ENCODE data around the gene KLHL40.

KLHL40 gene

DNA sequence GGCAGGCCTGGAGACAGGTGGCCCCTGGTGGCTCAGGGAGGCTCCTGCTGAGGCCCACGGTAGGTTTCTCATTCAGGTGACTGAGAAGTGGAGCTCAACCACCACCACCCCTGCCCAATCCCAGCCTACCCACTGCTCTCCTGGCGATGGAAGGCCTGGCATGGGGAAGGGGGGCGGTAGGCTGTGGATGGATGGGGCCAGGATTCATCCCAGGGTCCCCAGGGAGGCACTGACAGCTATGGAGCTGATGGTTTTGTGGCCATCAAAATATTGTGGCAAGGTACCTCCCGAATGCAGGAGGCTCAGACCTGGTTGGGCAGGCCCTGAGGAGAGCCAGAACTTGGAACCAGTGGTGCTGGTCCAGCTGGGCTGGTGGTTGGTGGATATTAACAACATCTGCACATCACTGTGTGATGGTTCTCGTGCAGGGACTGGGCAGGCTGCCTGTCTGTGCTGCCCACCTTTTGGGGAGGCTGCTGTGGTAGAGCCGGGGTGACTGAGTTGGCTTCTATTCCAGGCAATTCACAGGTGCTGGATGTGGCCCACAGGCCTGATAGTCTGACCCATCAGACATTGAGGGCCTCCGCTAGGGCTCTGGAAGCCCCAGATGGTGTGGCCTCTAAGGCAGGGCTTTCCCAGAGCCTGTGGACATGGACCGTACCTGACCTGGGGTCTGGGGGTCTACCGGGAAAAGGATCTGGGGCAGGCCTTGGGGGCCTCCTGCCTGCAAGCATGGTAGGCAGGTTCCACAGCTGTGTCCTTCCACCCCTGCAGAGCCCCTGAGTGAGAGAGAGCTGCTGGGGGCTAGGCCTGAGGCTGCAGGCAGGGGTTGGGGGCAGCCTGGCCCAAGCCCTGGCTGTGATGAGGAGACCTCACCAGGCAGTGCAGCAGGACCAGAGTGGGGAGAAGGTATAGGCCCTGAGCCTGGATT, 28.4 kb upstream of the KLHL40 start:
- in situ Hi-C loops (cut with MboI; ENCODE audit: low sequenced_read_pairs), result no loop called here

DNA sequence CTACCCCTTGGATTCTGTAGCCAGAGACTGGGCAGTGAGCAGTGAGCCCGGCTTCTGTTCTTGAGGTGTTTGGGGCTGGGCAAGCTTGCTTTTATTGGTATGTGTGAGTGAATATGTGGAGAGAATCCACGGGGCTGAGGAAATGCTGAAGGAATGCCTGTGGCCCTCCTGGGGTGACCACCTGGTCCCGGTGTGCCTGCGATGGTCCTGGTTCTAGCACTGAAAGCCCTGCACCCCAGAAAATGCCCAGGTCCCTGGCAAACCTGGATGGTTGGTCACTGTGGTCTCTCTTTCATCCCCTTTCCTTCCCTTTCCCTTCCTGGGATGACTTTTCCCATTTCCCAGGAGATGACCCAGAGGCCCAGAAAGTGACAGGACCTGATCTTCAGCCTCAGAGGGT, 27.7 kb upstream of the KLHL40 start:
- in situ Hi-C loops (cut with MboI; ENCODE audit: low sequenced_read_pairs), result no loop called here

DNA sequence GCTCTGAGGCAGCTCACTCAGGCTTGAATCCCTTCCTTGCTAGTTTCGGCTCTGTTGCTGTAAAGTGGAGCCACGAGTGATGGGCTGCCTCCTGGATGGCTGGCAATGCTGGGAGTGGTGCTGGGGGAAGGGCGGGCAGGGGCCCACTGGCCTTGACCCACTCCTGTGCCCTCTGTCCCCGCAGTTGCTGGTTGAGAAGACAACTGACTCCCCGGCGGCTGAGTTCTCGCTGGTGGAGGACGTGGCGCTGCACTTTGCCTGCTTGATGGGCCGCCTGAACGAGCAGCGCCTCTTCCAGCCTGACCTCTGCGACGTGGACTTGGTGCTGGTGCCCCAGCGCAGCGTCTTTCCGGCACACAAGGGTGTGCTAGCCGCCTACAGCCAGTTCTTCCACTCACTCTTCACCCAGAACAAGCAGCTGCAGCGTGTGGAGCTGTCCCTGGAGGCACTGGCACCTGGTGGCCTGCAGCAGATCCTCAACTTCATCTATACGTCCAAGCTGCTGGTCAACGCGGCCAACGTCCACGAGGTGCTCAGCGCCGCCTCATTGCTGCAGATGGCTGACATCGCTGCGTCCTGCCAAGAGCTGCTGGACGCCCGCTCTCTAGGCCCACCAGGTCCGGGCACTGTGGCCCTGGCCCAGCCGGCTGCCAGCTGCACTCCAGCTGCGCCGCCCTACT, 27.1 kb upstream of the KLHL40 start:
- in situ Hi-C loops (cut with MboI; ENCODE audit: low sequenced_read_pairs), result no loop called here

DNA sequence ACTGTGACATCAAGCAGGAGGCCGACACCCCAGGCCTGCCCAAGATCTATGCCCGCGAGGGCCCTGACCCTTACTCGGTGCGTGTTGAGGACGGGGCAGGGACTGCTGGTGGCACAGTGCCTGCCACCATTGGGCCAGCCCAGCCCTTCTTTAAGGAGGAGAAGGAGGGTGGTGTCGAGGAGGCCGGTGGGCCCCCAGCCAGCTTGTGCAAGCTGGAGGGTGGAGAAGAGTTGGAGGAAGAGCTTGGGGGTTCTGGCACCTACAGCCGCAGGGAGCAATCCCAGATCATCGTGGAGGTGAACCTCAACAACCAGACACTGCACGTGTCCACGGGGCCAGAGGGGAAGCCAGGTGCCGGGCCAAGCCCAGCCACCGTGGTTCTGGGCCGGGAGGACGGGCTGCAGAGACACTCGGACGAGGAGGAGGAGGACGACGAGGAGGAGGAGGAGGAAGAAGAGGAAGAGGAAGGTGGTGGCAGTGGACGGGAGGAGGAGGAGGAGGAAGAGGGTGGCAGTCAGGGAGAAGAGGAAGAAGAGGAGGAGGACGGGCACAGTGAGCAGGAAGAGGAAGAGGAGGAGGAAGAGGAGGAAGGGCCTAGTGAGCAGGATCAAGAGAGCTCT, 26.5 kb upstream of the KLHL40 start:
- in situ Hi-C loops (cut with MboI; ENCODE audit: low sequenced_read_pairs), result no loop called here

DNA sequence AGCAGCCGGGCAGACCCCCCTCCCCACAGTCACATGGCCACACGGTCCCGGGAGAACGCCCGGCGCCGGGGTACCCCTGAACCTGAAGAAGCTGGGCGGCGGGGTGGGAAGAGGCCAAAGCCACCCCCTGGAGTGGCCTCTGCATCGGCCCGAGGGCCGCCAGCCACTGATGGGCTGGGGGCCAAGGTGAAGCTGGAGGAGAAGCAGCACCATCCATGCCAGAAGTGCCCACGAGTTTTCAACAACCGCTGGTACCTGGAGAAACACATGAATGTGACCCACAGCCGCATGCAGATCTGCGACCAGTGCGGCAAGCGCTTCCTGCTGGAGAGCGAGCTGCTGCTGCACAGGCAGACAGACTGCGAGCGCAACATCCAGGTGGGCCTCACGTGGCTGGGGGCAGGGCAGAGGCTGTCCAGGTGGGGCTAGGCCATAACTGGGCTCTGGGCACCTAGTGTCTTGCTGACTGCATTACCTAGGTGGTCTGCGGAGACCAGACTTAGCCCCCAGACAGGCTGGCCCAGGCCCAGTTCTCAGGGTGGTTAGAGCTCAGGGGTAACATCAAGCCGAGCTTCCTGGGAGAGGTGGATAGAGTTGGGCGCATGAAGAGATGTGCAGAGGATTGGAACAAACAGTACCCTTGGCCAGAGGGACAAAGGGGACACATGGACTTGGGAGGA, 25.7 kb upstream of the KLHL40 start:
- in situ Hi-C loops (cut with MboI; ENCODE audit: low sequenced_read_pairs), result no loop called here

DNA sequence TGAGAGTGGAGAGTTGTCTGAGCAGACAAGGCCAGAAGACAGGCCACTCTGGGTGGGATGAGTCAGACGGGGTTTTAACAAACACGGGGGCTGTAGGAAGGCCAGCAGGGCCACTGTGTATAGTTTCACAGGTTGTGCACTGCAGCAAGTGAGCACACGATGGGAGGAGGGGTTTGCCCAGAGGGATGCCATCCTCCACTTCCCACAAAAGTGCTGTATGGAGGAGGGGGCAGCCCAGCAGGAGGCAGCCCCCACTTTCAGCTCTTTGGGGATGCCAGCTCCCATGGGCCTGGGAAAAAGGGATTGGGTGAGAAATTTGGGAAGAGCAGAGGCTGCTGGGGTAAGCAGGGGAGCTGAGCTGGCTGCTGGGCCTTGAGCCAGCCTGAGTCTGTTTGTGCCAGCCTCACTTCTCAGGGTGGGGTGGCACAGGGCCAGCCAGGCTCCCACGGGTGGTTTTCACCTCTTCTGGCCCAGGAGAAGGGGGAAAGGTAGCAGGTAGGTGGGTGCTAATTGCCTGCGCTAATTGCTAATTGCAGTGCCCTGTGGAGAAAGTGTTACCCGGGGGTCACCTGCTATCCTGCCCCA, 25.1 kb upstream of the KLHL40 start:
- in situ Hi-C loops (cut with MboI; ENCODE audit: low sequenced_read_pairs), result no loop called here

DNA sequence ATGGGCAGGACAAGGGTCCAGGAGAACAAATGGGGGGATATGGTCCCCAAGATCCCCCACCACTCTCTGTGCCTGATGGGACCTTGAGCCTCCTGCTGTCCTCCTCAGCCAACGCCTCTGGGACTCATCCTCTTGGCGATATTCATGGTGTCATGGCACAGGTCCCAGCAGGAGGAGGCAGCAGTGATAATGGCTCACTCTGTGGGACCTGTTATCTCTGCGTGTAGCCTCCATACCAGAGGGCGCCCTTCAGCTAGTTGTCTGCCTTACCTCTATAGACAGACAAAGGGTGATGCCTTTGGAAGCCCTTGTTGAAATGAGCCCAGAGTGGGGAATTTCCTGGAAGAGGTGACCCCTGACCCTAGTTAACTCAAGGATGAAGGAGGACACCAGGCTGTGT, 24.4 kb upstream of the KLHL40 start:
- in situ Hi-C loops (cut with MboI; ENCODE audit: low sequenced_read_pairs), result no loop called here

DNA sequence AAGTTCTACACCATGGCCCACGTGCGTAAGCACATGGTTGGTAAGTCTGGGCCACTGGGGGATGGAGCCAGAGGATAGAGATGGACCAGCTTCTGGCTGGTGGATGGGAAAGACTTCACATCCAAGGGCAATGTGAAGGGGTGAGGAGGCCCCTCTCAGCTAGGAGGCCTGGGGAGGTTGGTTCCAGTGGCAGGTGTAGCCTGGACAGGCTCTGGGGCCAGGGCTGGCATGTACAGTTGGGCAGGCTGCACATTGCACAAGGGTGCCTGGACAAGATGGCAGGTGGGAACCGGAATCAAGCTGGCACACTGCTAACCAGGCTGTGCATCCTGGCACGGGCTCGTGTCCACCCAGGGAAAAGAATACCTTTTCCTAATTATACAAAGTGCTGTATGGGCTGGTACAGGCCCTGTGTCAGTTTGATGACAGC, 23.7 kb upstream of the KLHL40 start:
- in situ Hi-C loops (cut with MboI; ENCODE audit: low sequenced_read_pairs), result no loop called here

DNA sequence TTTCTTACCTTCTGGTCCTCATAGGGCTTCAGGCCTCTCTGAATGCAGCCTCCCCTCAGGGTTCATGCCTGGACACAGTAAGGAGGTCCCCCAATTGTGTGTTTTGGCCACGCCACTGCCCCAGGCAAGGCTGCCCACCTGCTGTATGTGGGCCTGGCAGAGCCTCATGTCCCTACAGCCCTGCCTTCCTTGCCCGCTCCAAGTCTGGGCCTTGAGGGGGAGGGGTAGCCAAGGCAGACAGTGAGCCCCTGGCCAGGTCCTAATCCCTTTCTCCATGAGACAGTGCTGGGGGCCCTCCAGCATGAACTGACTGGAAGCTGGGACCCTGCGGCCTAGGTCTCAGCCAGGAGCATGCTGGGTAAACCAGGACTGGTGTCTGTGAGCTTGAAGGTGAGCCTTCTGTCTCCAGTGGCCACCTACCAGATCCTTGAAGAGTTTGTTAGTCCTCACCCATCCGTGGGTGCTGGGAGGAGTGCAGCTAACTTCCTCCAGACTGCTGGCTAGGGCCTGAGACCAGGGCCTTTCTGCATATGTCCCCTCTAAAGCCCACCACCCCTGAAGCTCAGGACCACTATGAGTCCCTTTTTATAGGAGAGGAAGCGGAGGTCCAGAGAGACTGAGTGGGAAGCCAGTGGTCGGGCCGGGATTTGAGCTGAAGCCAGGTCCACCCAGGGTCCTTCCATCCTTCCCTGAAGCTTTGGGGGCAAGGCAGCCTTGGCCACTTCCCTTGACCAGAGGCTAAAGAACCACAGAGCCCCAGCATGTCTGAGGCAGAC, 23.1 kb upstream of the KLHL40 start:
- in situ Hi-C loops (cut with MboI; ENCODE audit: low sequenced_read_pairs), result no loop called here

DNA sequence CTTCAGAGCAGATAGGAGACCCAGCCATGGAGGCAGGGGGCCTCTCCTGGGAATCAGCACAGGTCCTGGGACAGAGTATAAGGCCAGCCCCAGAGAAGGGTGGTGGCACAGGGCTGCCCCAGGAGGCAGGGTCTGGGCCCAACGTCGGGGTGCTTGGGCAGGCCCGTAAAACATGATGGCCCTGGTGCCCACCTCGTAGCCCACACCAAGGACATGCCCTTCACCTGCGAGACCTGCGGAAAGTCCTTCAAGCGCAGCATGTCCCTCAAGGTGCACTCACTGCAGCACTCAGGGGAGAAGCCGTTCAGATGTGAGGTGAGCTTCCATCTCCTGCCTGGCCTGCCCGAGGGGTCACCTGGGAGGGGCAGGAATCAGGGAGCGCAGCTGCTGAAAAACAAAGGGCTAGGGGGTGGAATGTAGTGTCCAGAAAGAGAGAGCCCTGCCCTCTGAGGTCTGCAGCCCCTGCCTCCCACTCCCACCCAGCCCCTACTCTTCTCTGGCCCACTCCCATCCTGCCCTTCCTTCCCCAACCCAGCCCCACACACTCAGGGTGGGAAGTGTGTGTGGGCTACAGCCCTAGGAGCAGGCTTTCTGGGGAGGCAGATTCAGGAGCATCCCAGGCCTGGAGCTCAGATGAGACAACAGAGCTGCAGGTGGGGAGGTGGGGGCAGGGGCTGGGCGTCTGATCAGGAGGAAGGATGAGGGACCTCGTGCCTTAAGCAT, 22.4 kb upstream of the KLHL40 start:
- in situ Hi-C loops (cut with MboI; ENCODE audit: low sequenced_read_pairs), result no loop called here

DNA sequence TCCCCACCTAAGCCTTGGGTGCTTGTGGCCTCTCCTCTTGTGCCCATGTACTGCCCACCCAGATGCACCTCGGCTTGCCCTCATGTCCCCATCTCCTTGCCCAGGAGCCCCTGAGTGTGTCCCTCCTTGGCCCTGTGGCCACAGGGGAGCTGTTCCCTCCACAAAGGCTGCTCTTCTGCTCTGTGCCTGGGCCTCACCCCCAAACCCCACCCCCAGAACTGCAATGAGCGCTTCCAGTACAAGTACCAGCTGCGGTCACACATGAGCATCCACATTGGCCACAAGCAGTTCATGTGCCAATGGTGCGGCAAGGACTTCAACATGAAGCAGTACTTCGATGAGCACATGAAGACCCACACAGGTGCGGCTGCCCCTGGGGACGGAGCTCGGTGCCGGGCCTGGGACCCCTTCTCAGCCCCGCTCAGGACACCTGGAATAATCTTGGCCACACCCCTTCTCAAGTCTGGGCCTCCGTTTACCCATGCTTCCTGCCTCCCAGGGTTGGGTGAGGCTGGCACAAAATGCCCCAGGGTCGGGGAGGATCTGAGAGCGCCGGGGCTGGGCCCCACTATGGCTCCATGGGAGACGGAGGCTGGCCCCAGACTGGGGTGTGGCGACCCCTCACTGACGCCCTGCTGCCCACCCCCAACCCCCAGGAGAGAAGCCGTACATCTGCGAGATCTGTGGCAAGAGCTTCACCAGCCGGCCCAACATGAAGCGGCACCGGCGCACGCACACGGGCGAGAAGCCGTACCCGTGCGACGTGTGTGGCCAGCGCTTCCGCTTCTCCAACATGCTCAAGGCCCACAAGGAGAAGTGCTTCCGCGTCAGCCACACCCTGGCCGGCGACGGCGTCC, 21.5 kb upstream of the KLHL40 start:
- in situ Hi-C loops (cut with MboI; ENCODE audit: low sequenced_read_pairs), result no loop called here

DNA sequence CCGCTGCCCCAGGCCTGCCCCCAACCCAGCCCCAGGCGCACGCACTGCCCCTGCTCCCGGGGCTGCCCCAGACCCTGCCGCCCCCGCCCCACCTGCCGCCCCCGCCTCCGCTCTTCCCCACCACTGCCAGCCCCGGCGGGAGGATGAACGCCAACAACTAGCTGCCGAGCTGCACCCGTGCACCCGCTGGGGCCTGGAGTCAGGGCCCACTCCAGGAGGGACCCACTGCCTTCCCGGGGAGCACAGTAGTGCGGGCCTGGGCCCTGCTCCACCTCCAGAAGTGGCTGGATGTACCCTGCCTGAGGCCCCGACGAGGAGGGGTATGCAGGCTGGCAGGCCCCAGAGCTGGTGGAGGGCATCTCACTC, 20.9 kb upstream of the KLHL40 start:
- in situ Hi-C loops (cut with MboI; ENCODE audit: low sequenced_read_pairs), result no loop called here

DNA sequence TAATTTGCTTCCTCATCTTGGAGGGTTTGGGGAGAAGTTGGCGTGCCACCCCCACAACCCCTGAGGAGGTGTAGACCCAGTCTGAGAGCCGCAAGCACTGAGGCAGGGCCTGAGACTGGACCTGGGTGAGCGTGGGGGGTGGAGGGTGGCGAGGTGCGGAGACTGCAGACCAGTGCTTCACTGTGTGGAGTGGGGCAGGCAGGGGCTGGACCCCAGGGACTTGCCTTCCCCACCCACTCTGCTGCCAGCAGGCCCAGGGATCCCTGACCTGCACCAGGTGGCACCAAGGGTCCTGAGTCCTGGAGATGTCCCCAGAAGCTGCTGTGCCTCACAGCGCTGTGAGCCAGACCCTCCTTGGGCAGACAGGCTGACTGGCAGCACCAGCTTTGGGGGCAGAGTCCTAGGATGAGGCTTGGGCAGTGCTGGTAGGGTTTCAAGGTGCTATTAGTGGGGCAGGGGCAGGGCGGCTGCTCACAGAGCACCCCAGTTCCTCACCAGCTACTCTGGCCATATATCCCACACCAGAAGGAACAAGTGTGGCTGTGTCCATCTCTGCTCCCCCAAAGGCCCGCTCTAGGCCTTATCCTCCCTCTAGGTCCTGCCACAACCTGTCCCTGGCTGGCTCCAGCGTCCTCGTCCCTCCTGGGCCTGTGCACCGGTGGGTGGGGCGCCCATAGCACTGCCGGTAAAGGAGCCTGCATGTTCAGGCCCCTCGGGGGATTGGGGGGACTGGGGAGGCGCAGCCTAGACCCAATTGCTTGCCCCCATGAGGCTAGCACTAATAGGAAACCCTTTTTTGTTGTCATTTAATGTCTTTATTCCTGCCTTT, 20.1 kb upstream of the KLHL40 start:
- in situ Hi-C loops (cut with MboI; ENCODE audit: low sequenced_read_pairs), result no loop called here

DNA sequence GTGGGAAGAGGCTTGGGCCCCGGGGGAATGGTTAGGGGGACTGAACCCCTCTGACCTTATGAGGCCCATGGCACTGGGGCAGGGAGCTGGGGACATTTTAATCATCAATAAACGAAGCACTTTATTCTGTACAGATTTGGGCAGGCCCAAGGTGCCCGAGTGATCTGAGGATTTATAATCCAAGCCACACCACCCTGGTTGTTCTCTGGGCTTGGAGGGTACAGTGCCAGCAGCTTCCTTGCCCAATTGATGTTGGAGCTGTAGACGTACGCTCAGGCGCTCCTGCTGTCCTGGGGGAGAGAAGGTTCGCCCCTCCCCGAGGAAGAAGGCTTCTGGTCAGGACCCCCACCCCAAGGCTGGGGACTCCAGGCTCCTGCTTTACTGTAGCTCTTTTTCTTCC, 19.3 kb upstream of the KLHL40 start:
- in situ Hi-C loops (cut with MboI; ENCODE audit: low sequenced_read_pairs), result no loop called here

DNA sequence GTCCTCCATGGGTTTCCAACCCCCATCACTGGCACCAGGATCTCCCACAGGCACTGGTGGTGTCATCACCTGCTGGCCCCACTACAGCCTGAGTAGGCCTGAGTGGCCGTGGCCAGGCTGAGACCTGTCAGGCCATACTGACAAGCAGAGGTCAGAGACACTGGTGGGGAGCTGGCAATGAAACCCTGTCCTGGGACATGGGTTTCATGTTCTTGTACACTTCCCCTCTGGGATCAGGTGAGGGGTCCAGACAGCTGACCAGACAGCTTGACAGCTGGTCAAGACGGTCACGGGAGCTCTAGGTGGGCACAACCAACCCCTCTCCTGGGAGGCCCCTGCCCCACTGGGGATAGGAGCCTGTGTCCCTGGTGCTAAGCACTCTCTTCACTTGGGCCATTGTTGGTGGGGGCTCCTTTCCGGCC, 18.7 kb upstream of the KLHL40 start:
- in situ Hi-C loops (cut with MboI; ENCODE audit: low sequenced_read_pairs), result no loop called here

DNA sequence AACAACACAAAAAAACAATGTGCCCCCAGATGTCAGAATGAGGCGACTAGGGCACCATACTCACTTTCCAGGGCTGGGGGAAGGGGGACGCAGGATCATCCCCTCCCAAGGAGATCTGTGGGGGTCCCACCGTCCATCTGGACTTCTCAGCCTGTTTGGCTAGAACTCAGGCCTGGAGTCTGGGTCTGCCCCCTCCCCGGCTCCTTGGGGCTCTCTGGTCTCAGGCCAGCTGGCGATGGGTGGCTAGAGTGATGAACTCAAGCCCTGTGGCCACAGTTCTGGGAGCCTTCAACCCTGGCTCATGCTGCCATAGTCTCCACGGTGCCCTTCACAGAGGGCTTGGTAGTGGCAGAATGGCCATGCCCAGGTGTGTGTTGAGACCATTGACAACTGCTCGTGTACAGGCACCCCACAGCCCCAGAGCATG, 18.2 kb upstream of the KLHL40 start:
- in situ Hi-C loops (cut with MboI; ENCODE audit: low sequenced_read_pairs), result no loop called here

DNA sequence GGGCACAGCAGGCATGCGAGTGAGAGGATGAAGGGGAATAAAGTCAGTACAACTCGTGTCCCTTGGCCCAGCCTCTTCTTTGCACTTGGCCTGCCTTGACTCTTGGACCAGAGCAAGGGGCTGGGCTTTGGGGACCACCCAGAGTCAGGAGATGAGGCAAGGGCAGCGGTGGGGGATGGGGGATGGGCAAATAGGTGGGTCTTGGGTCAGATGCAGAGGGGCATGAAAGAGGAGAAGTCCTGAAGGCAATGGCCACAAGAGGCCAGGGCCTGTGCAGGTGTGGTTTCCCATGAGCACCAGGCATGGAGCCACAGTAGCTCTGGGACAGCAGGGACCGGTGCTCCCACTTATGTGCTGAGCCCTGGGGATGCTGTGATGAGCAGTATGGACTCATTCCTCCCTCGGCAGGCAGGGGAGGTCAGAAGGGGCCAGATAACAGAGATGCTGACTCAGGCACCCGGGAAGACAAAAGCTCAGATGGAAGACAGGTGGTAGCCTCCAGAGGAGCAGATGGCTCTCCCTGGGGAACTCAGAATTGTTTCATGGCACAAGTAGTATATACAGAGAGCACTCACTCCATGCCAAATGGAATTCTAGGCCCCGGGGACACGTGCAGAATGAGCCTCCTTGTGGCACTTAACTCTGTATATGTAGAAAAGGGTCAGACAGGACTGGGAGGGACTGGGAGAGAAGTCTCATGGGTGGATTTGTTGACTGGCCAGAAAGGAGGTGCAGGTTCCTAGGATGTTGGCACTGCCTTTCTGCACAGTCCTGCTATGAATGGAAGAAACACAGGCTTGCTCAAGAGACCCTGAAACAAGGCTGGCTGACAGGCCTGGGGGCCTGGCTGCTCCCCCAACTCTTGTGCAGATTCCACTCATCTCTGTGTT, 17.6 kb upstream of the KLHL40 start:
- in situ Hi-C loops (cut with MboI; ENCODE audit: low sequenced_read_pairs), result no loop called here
